Measurements from ENCODE around the gene ZBTB20. TPM values are rescaled to one million over a fixed set of nuclear protein-coding genes. Genes with fewer than 3 reads are reported as not detected.

The ZBTB20 gene
- total RNA-seq, 4 donors from 2014 or later = 4.1 to 41.8 (median 11.6) TPM

DNA sequence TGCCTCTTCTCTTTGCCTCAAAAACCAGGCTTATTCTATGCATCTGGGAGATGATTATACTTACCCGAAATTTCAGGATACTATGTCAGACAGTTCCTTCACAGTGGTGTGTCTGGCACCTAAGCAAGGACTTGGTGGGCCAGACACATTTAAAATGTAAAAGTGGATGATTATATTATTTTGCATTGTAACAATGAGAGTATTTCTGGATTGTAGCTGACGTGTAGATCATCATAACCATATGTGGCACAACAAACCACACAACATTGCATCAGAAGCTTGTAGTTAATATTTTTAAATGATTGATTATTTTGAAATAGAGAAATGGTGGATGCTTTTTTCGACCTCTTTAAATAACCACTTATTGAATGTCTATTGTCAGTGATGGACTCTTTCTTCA is 744.2 kb downstream of the ZBTB20 start:
- WGBS, 2 donors = 79 to 81% methylated on average over 3 of the region's 3 CpGs

GRCh38 chr3:114401346-114401745 is 745.7 kb downstream of the ZBTB20 start:
- TF ChIP-seq CTCF (IDR thresholded peaks at IDR 0.05) (no peak), POLR2A (IDR thresholded peaks at IDR 0.05) (no peak)
- Histone ChIP-seq H3K9me3 (no peaks in the 10 kb centered on the region), H3K36me3 (no peaks in the 10 kb centered on the region), H3K4me3 (no peak overlapping the region), H3K27me3 (no peaks in the 10 kb centered on the region), H3K27ac (no peak overlapping the region), H3K4me1 (peaks cover 0 to 12% (median 0%) of the 10 kb centered on the region in 3 donors)
- intact Hi-C loops (cut with DNase I) = no loop called here
- DNase-seq = no peak
- WGBS, 2 donors = 80 to 89% methylated on average over 3 of the region's 3 CpGs

More for the DNA sequence above, 744.2 kb downstream of the ZBTB20 start:
- H3K4me3 ChIP-seq = no peak overlapping the region
- intact Hi-C loops (cut with DNase I) = no loop called here
- no peaks in the 10 kb centered on the region for H3K9me3 ChIP-seq
- no peak for TF ChIP-seq CTCF (IDR thresholded peaks at IDR 0.05)
- TF ChIP-seq POLR2A (IDR thresholded peaks at IDR 0.05) = no peak
- H3K4me1 ChIP-seq = peaks cover 0 to 12% (median 0%) of the 10 kb centered on the region in 3 donors
- no peak for DNase-seq
- H3K27ac ChIP-seq = no peak overlapping the region
- H3K27me3 ChIP-seq = no peaks in the 10 kb centered on the region
- no peaks in the 10 kb centered on the region for H3K36me3 ChIP-seq

GRCh38 chr3:114400371-114400770 is 746.7 kb downstream of the ZBTB20 start:
- Histone ChIP-seq H3K4me1 (peaks cover 0 to 6% (median 0%) of the 10 kb centered on the region in 3 donors), H3K27me3 (no peaks in the 10 kb centered on the region), H3K27ac (no peak overlapping the region), H3K4me3 (no peak overlapping the region), H3K9me3 (no peaks in the 10 kb centered on the region), H3K36me3 (no peaks in the 10 kb centered on the region)
- no peak for DNase-seq
- intact Hi-C loops (cut with DNase I) = no loop called here
- 78 to 94% methylated on average over 3 to 4 of the region's 4 CpGs for WGBS, 2 donors
- TF ChIP-seq POLR2A (IDR thresholded peaks at IDR 0.05) (no peak), CTCF (IDR thresholded peaks at IDR 0.05) (no peak)

- Histone ChIP-seq H3K36me3 (no peaks in the 10 kb centered on the region), H3K27me3 (no peaks in the 10 kb centered on the region), H3K27ac (no peak overlapping the region), H3K4me3 (no peak overlapping the region), H3K4me1 (peaks cover 0 to 4% (median 0%) of the 10 kb centered on the region in 3 donors), H3K9me3 (no peaks in the 10 kb centered on the region)
- no peak for DNase-seq
- no peak for TF ChIP-seq CTCF (IDR thresholded peaks at IDR 0.05)
- intact Hi-C loops (cut with DNase I) = no loop called here
- WGBS, 2 donors = 17 to 43% methylated on average over 2 of the region's 2 CpGs
Measured at GRCh38 chr3:114394551-114394950, 752.5 kb downstream of the ZBTB20 start.

DNA sequence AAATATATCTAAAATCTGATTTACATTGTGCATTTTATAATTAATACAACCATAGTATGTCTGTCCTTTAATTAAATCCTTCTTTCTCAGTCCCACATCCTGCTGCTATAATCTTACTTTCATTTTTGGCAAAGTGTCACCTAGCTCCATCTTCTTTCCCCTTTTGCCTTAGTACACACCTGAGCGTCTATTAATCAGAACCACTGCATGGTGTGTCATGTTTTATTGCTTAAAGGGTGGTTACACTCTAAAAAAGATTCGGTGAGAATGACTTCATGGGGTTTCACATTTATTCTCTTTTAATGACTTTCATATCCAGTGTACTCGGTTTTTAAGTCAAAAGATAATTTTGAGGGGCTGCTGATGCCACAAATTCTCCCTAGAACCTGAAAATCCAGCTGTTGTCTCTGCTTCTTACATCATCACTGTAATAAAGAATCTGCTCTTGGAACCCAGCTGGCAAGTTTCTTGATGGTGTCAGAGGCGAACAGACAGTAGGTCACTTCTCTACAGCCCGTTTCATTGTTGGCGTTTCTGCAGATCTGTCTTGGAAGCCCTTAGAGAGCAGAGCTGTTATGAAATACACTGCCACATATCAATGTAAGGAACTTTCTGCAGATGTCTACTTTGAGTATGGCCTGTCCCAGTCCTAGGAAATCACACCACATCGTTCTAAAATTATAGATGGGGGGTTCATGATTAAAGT is 753.6 kb downstream of the ZBTB20 start:
- H3K36me3 ChIP-seq = peaks cover 0 to 3% (median 0%) of the 10 kb centered on the region in 3 donors
- no peaks in the 10 kb centered on the region for H3K27me3 ChIP-seq
- intact Hi-C loops (cut with DNase I) = no loop called here
- no peak overlapping the region for H3K4me3 ChIP-seq
- DNase-seq = no peak
- TF ChIP-seq POLR2A (IDR thresholded peaks at IDR 0.05) = no peak
- H3K27ac ChIP-seq = no peak overlapping the region
- no peaks in the 10 kb centered on the region for H3K9me3 ChIP-seq
- 78 to 83% methylated on average over 7 of the region's 7 CpGs for WGBS, 2 donors
- peaks cover 0 to 4% (median 0%) of the 10 kb centered on the region in 3 donors for H3K4me1 ChIP-seq
